ENCODE results near the gene PLPP3.

Gene PLPP3

DNA sequence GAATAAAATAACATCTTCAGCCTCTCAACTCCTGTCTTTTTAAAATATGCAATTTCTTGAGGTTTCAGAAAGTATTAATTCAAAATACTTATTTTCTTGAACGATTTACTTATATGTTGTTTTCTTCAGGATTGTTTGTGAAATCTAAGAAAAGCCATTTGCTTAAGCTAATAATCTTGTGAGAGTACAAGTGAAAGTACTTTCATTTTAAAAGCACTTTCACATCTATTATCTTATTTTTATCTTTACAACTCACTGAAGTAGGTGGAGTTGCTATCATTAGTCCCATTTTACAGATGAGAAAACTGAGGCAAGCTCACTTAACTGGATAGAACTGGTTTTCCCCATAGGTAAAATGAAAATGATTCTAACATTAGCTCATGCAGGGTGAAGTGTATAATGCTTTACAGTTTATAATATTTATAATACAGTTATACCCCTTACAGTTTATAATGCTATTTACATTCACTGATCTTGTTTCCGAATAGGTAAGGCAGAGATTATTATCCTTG, 4.7 kb upstream of the PLPP3 start:
- DNase-seq (ENCODE audit: low read depth, low spot score), result no peak
- in situ Hi-C loops (cut with HindIII; ENCODE audit: low sequenced_read_pairs), result no loop called here
- no peak overlapping the region for H3K4me3 ChIP-seq (ENCODE audit: low read depth, low read length)
- TF ChIP-seq, protein P1, sequence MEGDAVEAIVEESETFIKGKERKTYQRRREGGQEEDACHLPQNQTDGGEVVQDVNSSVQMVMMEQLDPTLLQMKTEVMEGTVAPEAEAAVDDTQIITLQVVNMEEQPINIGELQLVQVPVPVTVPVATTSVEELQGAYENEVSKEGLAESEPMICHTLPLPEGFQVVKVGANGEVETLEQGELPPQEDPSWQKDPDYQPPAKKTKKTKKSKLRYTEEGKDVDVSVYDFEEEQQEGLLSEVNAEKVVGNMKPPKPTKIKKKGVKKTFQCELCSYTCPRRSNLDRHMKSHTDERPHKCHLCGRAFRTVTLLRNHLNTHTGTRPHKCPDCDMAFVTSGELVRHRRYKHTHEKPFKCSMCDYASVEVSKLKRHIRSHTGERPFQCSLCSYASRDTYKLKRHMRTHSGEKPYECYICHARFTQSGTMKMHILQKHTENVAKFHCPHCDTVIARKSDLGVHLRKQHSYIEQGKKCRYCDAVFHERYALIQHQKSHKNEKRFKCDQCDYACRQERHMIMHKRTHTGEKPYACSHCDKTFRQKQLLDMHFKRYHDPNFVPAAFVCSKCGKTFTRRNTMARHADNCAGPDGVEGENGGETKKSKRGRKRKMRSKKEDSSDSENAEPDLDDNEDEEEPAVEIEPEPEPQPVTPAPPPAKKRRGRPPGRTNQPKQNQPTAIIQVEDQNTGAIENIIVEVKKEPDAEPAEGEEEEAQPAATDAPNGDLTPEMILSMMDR (IDR thresholded peaks at IDR 0.05; ENCODE audit: low read depth, low read length), result no peak

DNA sequence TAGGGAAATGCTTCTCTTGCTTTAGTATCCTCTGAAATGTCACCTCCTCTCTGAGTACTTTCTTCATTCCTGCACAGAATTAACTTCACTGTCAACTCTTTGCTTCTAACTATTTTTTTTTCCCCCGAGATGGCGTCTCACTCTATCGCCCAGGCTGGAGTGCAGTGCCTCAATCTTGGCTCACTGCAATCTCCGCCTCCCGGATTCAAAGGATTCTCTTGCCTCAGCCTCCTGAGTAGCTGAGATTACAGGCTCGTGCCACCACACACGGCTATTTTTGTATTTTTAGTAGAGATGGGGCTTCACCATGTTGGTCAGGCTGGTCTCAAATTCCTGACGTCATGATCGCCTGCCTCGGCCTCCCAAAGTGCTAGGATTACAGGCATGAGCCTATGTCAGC, 1.4 kb upstream of the PLPP3 start:
- DNase-seq (ENCODE audit: low read depth, low spot score), result no peak
- in situ Hi-C loops (cut with HindIII; ENCODE audit: low sequenced_read_pairs), result no loop called here
- H3K4me3 ChIP-seq (ENCODE audit: low read depth, low read length), result no peak overlapping the region
- TF ChIP-seq, protein P1 (IDR thresholded peaks at IDR 0.05; ENCODE audit: low read depth, low read length), result no peak

DNA sequence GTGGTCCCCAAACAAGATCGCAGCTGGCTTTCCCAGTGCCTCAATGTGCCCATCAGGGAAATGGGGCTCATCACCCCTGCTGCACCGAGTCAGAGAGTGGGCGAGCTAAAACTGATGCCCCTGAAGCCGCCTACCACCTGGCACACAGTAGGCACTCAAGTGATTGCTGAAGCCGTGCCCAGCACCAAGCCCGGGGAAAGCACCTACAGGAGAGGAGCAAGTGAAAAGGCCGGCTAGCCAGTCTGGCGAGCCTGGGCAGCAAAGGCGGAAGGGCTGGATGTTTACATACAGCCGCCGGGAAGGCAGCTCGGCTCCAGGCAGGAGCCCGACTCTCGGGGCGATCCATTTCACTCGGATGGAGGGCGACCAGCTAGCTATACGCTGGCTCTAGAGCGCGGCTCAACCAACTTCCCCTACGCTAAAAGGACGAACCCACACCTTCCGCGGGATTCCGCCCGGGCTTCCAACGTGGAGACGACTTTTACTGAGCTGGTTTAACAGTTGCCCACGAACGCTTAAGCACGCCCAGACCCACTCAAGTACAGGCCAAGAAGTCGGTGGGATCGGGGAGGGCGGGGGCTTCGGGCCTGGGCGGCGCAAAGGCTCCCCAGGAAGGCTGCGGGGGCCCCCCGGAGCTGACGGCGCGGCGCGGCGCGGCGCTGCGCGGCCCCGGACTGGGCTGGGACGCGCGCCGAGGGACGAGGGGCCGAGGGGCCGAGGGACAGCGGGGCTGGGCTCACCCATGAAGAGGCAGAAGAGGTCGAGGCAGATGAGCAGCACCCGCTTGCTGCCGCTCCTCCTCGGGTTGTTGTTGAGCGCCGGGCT, 1.0 kb downstream of the PLPP3 start:
- TF ChIP-seq, protein P1 (IDR thresholded peaks at IDR 0.05; ENCODE audit: low read depth, low read length), result no peak
- peak overlapping the region; percentile 82 for H3K4me3 ChIP-seq (ENCODE audit: low read depth, low read length)
- in situ Hi-C loops (cut with HindIII; ENCODE audit: low sequenced_read_pairs), result no loop called here

DNA sequence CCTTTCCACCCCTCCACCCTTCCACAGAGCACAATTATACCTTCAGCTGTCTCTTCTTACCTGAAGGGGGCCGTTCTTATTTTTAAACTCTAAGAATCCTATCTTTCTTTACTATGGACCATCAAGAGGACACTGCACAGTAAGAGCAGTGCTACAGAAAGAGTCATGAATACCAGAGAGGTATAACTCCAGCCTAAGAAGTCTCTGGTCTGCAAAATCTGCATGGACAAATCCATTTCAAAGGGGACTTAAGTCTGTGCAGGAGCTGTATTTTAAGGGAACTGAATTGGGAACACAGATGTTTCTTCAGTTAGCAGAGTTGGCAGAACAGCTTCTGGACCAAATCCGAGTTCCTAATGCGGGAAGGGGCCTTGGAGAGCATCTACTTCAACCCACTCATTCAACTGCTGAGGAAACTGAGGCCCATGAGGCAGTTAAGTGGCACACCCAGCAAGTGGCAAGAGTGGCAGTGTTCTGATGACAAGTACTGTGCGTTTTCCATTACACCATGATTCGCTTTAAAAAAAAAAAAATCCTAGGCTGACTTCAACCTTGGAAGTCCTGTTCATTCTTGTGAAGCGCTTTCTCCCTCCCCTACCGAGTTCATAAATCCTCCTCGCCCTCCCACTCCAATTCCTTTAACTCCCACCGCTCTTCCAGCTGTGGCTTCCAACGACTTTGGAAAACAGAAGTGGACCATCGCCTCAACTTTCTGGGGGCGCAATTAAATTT, 1.8 kb downstream of the PLPP3 start:
- H3K4me3 ChIP-seq (ENCODE audit: low read depth, low read length), result peak overlapping the region; percentile 82
- in situ Hi-C loops (cut with HindIII; ENCODE audit: low sequenced_read_pairs), result no loop called here
- TF ChIP-seq, protein P1 (IDR thresholded peaks at IDR 0.05; ENCODE audit: low read depth, low read length), result no peak
- DNase-seq (ENCODE audit: low read depth, low spot score), result peak; percentile 51

More for the DNA sequence above, 1.0 kb downstream of the PLPP3 start:
- peak; percentile 70 for DNase-seq (ENCODE audit: low read depth, low spot score)

DNA sequence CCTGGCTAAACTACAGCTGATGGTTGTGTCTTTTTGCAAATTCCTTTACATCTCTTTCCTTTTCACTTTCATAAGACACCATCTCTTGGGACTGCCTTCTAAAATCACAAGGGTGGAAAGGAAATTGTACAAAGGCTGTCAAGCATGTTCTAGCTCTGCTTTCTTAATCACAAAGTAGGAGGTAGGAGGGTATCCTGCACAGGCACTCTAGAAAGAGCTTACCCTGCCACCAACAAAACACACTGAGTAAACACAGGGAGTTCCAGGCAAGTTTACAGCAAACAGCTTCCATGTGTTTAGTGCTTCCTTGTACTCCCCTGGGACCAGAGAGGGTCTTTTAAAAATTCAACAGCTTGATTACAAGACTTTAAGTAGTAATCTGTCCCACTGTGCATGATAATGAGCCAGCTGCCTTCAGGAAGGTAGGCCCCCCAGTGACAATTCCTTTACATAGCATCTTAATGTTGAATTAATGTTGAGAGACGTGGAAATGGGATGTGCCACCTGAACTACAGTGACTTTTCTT, 2.4 kb downstream of the PLPP3 start:
- DNase-seq (ENCODE audit: low read depth, low spot score), result peak; percentile 64
- peak overlapping the region; percentile 82 for H3K4me3 ChIP-seq (ENCODE audit: low read depth, low read length)
- in situ Hi-C loops (cut with HindIII; ENCODE audit: low sequenced_read_pairs), result no loop called here
- TF ChIP-seq, protein P1 (IDR thresholded peaks at IDR 0.05; ENCODE audit: low read depth, low read length), result peak; percentile 47

DNA sequence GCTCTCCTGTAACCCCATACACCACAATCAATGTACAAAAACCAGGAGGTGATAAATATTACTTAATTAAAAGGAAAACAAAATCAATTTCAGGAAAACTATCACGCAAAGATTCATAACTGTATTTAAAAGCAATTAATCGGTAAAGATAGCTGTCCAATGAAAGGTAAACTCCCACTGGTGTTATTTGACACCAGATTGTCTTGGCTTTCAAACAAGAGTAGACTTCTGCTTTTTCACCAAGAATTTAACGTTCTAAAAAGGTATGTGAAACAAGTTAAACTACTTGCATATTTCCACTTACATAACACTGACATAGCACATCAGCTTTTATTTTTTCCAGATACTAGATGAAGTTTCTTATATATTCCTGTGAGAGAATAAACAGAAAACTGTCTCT, 3.5 kb downstream of the PLPP3 start:
- no peak for DNase-seq (ENCODE audit: low read depth, low spot score)
- H3K4me3 ChIP-seq (ENCODE audit: low read depth, low read length), result peak overlapping the region; percentile 2
- TF ChIP-seq, protein P1 (IDR thresholded peaks at IDR 0.05; ENCODE audit: low read depth, low read length), result no peak
- in situ Hi-C loops (cut with HindIII; ENCODE audit: low sequenced_read_pairs), result no loop called here
